A673 (cell line): ENCODE results near the gene CDRT4. TPM values are rescaled to one million over a fixed set of nuclear protein-coding genes. Genes with fewer than 3 reads are reported as not detected.

Experiments used
- BruUV-seq: library from RNA; stranded (reverse); fragments of 400-500 nt; replicated peaks from 2 replicates; lab custom pipeline; 2021; lab: Mats Ljungman, UMichigan
- CTCF ChIA-PET: fragments of 300-600 bp; sonication (Branson Sonifier 250); formaldehyde crosslinking; loops from one replicate; lab custom pipeline; 2022; ENCODE audit warnings: antibody characterized with exemption; lab: Charles Lee
- POLR2A ChIA-PET: fragments of 300-600 bp; sonication (Branson Sonifier 250); formaldehyde crosslinking; loops from one replicate; lab custom pipeline; 2022; ENCODE audit warnings: antibody characterized with exemption; ENCODE audit not compliant: low non-redundant PET; lab: Charles Lee
- DNase-seq: peaks from one replicate; pipeline ENCODE4 v3.0.0-alpha.2; 2015; ENCODE audit warnings: low spot score
- H3K27ac ChIP-seq: fragments of 200-600 bp; sonication (generic); 2 replicates; pipeline ENCODE4 v1.5.1; 2016; ENCODE audit warnings: mixed run types, low read depth, mild to moderate bottlenecking, mixed read lengths, antibody characterized with exemption, low read length; ENCODE audit not compliant: poor library complexity, severe bottlenecking
- H3K27me3 ChIP-seq: fragments of 200-600 bp; sonication (generic); replicated peaks from 2 replicates; pipeline ENCODE4 v1.6.1; 2017; ENCODE audit warnings: mixed run types, low read depth, mild to moderate bottlenecking, mixed read lengths, antibody characterized with exemption, low read length; ENCODE audit not compliant: insufficient read depth, poor library complexity
- H3K36me3 ChIP-seq: fragments of 200-600 bp; sonication (generic); 2 replicates; pipeline ENCODE4 v1.6.1; 2016; ENCODE audit warnings: mixed run types, mild to moderate bottlenecking, mixed read lengths, antibody characterized with exemption, low read length; ENCODE audit not compliant: insufficient read depth, poor library complexity, severe bottlenecking
- H3K4me1 ChIP-seq: fragments of 200-600 bp; sonication (generic); 2 replicates; pipeline ENCODE4 v1.6.1; 2017; ENCODE audit warnings: mixed run types, mild to moderate bottlenecking, mixed read lengths, antibody characterized with exemption, low read length; ENCODE audit not compliant: insufficient read depth, poor library complexity, severe bottlenecking
- H3K4me3 ChIP-seq: fragments of 200-600 bp; sonication (generic); 2 replicates; pipeline ENCODE4 v1.5.1; 2016; ENCODE audit warnings: low read depth, mixed run types, mild to moderate bottlenecking, mixed read lengths, low read length; ENCODE audit not compliant: poor library complexity, severe bottlenecking
- H3K9me3 ChIP-seq: fragments of 200-600 bp; sonication (generic); 2 replicates; pipeline ENCODE4 v1.6.1; 2016; ENCODE audit warnings: mixed run types, low read depth, mild to moderate bottlenecking, mixed read lengths, antibody characterized with exemption, low read length; ENCODE audit not compliant: poor library complexity, severe bottlenecking
- EZH2 ChIP-seq: fragments of 200-600 bp; sonication (generic); IDR thresholded peaks from 2 replicates; pipeline ENCODE4 v1.6.1; 2017; ENCODE audit warnings: borderline replicate concordance, low read depth, mild to moderate bottlenecking, mixed read lengths, antibody characterized with exemption, low read length; ENCODE audit not compliant: poor library complexity, severe bottlenecking
- intact Hi-C: fragments of 100-400 bp; cut with micrococcal nuclease; formaldehyde crosslinking; loops from one replicate; pipeline ENCODE4 v1.10.0; 2022; ENCODE audit not compliant: unreplicated experiment
- total RNA-seq: library from RNA; stranded (reverse); gene quantifications from 2 replicates; pipeline ENCODE4 v1.2.3, GENCODE V29; 2021
- TF ChIP-seq, protein P1 (sequence below): fragments of 300-800, 200-600 bp; sonication (generic); conservative IDR thresholded peaks from 2 replicates; pipeline ENCODE4 v1.5.1; 2017; ENCODE audit warnings: low read depth, mild to moderate bottlenecking, antibody characterized with exemption, low read length, moderate library complexity, mixed read lengths

CDRT4 gene
- total RNA-seq, 1 experiment from 2014 or later, result 0.62 TPM

DNA sequence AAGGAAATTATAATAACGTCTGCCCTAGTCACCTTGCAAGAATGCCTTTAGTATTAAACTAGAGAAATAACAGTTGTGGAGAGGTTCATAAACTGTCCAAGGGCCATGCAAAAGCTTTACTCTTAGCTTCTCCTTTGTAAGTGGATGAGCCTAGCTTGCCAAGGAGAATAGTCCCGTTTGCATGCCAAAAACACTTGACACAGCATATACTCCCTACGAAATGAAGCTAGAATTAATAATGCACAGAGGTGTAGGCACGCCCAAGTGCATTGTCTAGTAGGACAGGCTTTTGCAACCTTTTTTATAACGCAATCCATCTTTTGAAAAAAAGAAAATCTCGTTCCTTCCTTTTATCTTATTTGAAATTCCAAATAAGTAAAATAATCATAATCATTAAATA lies 12.8 kb upstream of the CDRT4 start:
- Histone ChIP-seq H3K27me3 (no peaks in the 10 kb centered on the region), H3K4me3 (no peak overlapping the region), H3K27ac (no peak overlapping the region), H3K36me3 (no peaks in the 10 kb centered on the region), H3K4me1 (no peaks in the 10 kb centered on the region), H3K9me3 (no peaks in the 10 kb centered on the region)
- intact Hi-C loops, result no loop called here
- POLR2A ChIA-PET, result no interaction called here
- no TSS peak for BruUV-seq
- TF ChIP-seq EZH2, result no peak
- TF ChIP-seq, protein P1, sequence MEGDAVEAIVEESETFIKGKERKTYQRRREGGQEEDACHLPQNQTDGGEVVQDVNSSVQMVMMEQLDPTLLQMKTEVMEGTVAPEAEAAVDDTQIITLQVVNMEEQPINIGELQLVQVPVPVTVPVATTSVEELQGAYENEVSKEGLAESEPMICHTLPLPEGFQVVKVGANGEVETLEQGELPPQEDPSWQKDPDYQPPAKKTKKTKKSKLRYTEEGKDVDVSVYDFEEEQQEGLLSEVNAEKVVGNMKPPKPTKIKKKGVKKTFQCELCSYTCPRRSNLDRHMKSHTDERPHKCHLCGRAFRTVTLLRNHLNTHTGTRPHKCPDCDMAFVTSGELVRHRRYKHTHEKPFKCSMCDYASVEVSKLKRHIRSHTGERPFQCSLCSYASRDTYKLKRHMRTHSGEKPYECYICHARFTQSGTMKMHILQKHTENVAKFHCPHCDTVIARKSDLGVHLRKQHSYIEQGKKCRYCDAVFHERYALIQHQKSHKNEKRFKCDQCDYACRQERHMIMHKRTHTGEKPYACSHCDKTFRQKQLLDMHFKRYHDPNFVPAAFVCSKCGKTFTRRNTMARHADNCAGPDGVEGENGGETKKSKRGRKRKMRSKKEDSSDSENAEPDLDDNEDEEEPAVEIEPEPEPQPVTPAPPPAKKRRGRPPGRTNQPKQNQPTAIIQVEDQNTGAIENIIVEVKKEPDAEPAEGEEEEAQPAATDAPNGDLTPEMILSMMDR, result no peak
- CTCF ChIA-PET, result no interaction called here
- DNase-seq, result no peak

DNA sequence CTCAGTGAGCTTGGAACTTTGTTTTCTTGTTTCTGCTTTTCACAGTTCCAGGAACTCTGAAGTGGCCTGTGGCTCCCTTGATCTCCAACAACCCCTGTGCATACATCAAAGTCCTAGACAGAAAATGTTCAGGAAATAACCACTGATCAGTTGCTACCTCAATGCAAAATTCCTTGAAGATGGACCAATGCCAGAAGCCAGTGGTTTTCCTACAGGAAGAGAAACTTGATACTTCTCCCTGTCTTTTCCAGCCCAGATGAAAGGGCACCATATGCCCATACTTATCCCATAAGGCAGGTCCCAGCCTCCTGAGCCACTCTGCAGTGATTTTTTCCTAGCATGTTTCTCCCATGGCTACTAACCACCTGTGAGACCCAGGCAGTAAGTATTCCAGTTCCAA lies 12.3 kb upstream of the CDRT4 start:
- CTCF ChIA-PET, result no interaction called here
- Histone ChIP-seq H3K36me3 (no peaks in the 10 kb centered on the region), H3K9me3 (no peaks in the 10 kb centered on the region), H3K4me3 (no peak overlapping the region), H3K27ac (no peak overlapping the region), H3K27me3 (no peaks in the 10 kb centered on the region), H3K4me1 (no peaks in the 10 kb centered on the region)
- TF ChIP-seq EZH2, result no peak
- TF ChIP-seq, protein P1, result no peak
- POLR2A ChIA-PET, result no interaction called here
- no TSS peak for BruUV-seq
- no peak for DNase-seq
- intact Hi-C loops, result no loop called here

GRCh38 chr17:15478845-15479244 lies 11.4 kb upstream of the CDRT4 start:
- no peak overlapping the region for H3K27ac ChIP-seq
- no TSS peak for BruUV-seq
- H3K36me3 ChIP-seq, result no peaks in the 10 kb centered on the region
- H3K27me3 ChIP-seq, result no peaks in the 10 kb centered on the region
- H3K9me3 ChIP-seq, result no peaks in the 10 kb centered on the region
- intact Hi-C loops, result no loop called here
- no peak for DNase-seq
- H3K4me3 ChIP-seq, result no peak overlapping the region
- TF ChIP-seq EZH2, result no peak
- TF ChIP-seq, protein P1, result no peak
- H3K4me1 ChIP-seq, result no peaks in the 10 kb centered on the region
- CTCF ChIA-PET, result no interaction called here
- POLR2A ChIA-PET, result no interaction called here
